SW 1271 (cell line): Measurements from ENCODE around the gene NKPD1.

ENCODE experiments used
- DNase-seq, 2 experiments: peaks; one replicate each; lab custom pipeline; 2025; lab: John Stamatoyannopoulos, UW

Gene NKPD1

DNA sequence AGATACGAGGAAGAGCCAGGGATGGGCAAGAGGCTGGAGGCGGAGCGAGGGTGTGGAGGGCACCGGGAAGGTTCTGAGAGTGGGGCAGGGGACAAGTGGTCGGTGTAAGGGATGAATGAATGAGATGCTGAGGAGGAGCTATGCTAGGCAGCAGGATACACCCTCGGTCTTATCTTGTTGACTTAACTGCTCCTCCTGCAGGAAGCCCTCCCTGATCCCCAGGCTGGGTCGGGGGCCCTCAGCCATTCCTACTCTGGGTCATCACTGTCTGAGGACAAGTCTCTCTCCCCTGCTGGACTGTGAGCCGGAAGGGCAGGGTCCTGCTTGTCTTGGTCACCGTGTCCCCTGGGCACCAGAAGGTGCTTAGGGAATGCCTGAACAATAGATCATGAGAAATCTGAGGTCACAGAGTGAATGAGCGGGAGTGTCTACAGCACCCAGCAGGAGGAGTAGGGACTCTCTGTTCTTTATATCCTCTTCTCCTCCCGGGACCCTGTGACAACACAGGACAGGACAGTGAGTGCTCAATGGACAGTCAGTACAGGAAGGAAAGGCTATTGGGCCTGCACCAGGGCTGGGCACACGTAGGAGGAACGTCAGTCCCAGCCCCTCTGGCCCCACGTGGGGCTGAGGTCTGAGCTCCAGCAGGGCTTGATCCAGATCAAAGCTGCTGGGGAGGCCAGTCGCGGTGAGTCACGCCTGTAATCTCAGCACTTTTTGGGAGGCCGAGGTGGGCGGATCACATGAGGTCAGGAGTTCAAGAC is 6.5 kb downstream of the NKPD1 start:
- DNase-seq = no peak

GRCh38 chr19:45153339-45154063 is 7.3 kb downstream of the NKPD1 start:
- no peak for DNase-seq

GRCh38 chr19:45152504-45153338 is 8.1 kb downstream of the NKPD1 start:
- DNase-seq = no peak

- no peak for DNase-seq
Measured at GRCh38 chr19:45151821-45152503, 8.8 kb downstream of the NKPD1 start.

DNA sequence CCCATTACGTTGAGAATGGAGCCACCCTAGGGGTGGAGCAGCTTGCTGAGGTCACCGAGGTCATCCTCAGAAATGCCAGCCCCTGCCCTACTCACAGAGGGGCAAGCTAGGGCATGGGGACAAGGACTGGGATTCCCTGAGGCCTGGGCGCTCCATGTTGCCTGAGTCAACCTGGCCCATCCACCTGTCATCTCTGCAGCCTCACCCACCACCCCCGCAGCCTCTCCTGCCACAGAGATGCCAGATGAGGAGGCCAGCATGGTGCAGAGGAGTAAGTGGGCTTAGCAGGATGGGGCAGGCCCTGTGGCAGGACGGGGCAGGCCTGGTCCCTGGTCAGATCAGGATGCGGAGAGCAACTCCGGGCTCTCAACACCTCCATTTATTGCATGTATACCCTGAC is 9.5 kb downstream of the NKPD1 start:
- no peak for DNase-seq

- DNase-seq = no peak
Measured at GRCh38 chr19:45150751-45151281, 10.0 kb downstream of the NKPD1 start.

- DNase-seq = no peak
Measured at GRCh38 chr19:45150180-45150579, 10.6 kb downstream of the NKPD1 start.

- DNase-seq = no peak
Measured at GRCh38 chr19:45149129-45149528, 11.7 kb downstream of the NKPD1 start.

DNA sequence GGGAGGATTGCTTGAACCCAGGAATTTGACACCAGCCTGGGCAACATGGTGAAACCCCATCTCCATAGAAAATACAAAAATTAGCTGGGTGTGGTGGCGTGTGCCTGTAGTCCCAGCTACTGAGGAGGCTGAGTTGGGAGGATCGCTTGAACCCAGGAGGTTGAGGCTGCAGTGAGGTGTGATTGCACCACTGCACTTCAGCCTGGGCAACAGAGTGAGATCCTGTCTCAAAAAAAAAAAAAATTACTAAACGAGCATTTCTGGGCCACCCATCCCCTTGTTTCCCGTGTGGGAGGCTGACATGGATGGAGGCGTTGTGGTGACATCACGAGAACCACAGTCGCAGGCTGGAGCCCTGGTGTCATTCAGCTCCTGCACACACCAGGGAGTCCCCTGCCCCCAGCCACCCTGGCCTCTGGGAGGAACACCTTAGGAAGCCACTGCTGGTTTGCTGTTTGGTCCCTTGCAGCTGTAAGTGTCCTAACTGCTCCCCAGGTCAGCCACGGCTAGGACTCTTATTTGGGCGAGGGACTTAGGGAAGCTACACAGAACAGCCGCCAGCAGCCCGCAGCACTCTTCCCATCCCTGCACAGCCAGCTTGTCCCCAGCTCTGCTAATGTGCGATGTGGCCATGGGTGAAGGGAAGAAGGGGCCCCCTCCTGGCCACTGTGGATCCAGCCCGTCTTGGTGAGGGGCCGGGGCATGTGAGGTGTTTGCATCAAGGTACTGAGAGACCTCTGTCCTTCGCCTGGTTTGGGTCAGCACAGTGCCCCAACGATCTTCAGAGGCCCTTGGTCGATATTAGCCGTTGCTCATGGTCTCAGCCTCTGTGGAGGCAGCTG is 12.7 kb downstream of the NKPD1 start:
- DNase-seq = no peak

DNA sequence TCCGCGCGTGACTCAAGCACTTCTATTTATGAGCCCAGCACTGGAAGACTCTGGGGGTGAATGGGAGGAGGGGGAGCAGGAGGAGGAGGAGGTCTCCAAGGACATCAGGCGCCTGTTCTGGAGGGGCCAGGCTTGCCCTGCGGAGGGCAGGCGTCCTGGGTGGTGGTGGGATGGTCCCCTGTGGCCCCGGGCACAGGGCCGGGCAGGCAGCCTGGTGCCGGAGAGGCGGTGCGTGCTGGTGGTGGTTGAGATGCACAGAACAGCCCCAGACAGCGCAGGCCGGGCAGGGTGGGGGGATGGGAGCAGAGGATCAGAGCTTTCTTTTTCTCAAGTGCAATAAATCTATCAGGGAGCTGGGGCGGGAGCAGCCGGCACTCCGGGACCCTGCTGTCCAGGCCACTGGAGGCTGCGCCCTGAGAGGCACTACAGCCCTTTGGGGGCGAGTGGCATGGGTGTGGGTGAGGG is 14.0 kb downstream of the NKPD1 start:
- no peak for DNase-seq

GRCh38 chr19:45146251-45146650 is 14.5 kb downstream of the NKPD1 start:
- no peak for DNase-seq

DNA sequence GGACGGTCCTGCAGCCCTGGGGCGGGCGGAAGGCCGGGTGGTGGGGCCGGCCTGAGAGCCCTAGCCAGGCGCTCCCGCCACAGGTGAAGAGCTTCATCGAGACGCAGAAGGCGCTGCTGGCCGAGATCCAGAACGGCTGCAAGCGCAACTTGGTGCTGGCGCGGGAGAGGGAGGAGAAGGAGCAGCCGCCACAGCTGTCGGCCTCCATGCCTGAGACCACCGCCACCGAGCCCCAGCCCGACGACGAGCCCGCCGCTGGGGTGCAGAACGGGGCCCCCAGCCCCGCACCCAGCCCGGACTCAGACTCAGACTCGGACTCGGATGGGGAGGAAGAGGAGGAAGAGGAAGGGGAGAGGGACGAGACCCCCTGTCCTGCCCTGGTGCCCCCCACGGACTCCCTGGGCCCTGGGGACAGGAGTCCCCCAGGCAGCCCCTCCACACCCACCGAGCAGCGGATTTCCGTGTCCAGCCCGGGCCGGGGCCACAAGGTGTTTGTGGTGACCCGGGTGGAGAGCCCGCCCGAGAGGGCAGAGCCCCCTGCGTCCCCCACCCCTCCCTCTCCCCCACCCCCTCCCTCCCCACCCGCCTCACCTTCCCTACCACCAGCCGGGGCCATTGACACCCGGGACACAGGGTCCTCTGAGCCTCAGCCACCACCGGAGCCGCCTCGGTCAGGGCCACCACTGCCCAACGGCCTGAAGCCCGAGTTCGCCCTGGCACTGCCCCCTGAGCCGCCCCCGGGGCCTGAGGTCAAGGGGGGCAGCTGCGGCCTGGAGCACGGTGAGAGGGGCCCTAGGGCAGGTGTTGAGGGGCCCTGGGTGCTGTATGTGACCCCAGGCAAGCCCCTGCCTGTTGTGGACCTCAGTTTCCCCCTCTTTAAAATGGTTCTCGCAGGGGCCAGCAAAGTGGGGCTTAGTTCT is 15.3 kb downstream of the NKPD1 start:
- DNase-seq = no peak

GRCh38 chr19:45144431-45145269 is 16.1 kb downstream of the NKPD1 start:
- DNase-seq = no peak

GRCh38 chr19:45142726-45143110 is 18.1 kb downstream of the NKPD1 start:
- no peak for DNase-seq

- DNase-seq = no peak
Measured at GRCh38 chr19:45142016-45142725, 18.6 kb downstream of the NKPD1 start.

DNA sequence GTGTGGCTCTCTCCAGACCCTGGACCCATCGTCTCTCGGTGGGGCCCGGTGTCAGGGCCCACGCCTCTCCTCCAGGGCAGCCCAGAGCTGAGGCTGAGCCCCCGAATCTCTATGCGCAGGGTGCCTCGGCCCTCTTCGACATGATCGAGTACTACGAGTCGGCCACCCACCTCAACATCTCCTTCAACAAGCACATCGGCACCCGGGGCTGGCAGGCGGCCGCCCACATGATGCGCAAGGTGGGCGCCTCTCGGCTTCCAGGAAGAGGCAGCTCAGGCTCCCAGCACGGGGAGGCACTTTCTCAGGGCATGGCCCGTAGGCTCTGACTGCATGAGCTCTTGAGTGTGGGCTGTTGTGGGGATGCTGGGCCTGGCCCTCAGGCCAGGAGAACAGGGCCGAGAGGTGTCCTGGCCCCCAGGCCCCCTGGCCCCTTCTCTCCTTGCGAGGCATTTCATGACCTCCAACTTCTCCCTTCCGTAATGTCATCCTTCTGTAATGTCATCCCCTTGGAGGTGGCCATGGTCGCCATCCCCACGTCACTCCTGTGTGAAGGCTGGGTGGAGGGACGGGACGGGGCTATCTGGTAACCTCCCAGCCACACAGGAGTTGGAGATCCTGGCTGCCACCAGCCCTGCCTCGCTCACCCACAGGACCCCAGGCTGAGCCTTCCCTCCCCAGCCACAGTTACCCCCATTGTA is 19.4 kb downstream of the NKPD1 start:
- no peak for DNase-seq

DNA sequence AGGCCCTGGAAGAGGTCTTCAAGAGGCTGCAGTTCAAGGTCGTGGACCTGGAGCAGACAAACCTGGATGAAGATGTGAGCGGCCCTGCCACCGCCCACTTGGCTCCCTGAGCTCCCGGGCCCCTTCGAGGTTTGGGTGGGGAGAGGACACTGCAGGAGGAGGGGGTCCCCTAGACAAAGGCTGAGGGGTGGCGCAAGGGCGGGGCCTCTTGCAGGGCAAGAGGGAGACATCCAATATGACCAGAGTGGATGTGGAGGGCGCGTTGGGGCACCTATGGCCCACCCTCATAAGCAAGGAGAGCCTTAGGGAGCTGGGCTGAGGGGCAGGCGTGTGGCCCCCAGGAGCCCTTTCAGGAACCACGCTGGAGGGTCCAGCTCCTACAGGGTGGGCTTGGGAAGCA is 20.2 kb downstream of the NKPD1 start:
- DNase-seq = no peak

- no peak for DNase-seq
Measured at GRCh38 chr19:45140144-45140503, 20.7 kb downstream of the NKPD1 start.
